HepG2 (cell line): ENCODE data around the gene GPER1. TPM values are rescaled to one million over a fixed set of nuclear protein-coding genes. Genes with fewer than 3 reads are reported as not detected.
A peak's percentile ranks its signal among the peaks of the same experiment; 100 is the strongest.

ENCODE experiments used
- BRF2 ChIP-seq: sonication (generic); formaldehyde crosslinking; IDR thresholded peaks from 2 replicates; pipeline ENCODE4 v1.8.1; 2022; ENCODE audit warnings: mild to moderate bottlenecking, missing genetic modification reagents
- CEBPZ ChIP-seq: IDR thresholded peaks from 2 replicates; pipeline ENCODE4 v1.6.1; 2012; ENCODE audit warnings: low read length, improper control_type of control experiment
- CREB1 ChIP-seq, 2 experiments: fragments of 450-650 bp in 1 of 2; IDR thresholded peaks; 2 replicates each; pipeline ENCODE4 v1.6.1; 2016 to 2017; ENCODE audit warnings: control low read depth in 1 of 2, mild to moderate bottlenecking in 1 of 2, missing compliant biosample characterization in 1 of 2, missing genetic modification characterization in 1 of 2
- DMAP1 ChIP-seq: IDR thresholded peaks from 2 replicates; pipeline ENCODE4 v1.6.1; 2016
- FLYWCH1 ChIP-seq: sonication (generic); formaldehyde crosslinking; IDR thresholded peaks from 2 replicates; pipeline ENCODE4 v1.8.1; 2023; ENCODE audit warnings: mild to moderate bottlenecking, missing genetic modification reagents
- GATAD2A ChIP-seq: IDR thresholded peaks from 2 replicates; pipeline ENCODE4 v1.6.1; 2016
- HMGA1 ChIP-seq: sonication (generic); formaldehyde crosslinking; conservative IDR thresholded peaks from 2 replicates; pipeline ENCODE4 v1.4.0; 2020; ENCODE audit warnings: missing genetic modification reagents
- JUNB ChIP-seq: sonication (generic); formaldehyde crosslinking; IDR thresholded peaks from 2 replicates; pipeline ENCODE4 v1.8.0; 2022; ENCODE audit warnings: missing genetic modification reagents, mild to moderate bottlenecking, borderline replicate concordance
- MYC ChIP-seq: sonication (generic); formaldehyde crosslinking; IDR thresholded peaks from 2 replicates; pipeline ENCODE4 v1.9.0; 2021; ENCODE audit warnings: missing genetic modification reagents, borderline replicate concordance
- NCOR1 ChIP-seq: fragments of 200-600 bp; sonication (generic); IDR thresholded peaks from 2 replicates; pipeline ENCODE4 v1.7.0; 2017; ENCODE audit warnings: antibody characterized with exemption, low read length, borderline replicate concordance
- ONECUT2 ChIP-seq: sonication (generic); formaldehyde crosslinking; IDR thresholded peaks from 2 replicates; pipeline ENCODE4 v1.4.0; 2020; ENCODE audit warnings: missing genetic modification reagents
- PCBP1 ChIP-seq: fragments of 200-400 bp; formaldehyde crosslinking; IDR thresholded peaks from 2 replicates; pipeline ENCODE4 v1.6.1; 2017; ENCODE audit warnings: mild to moderate bottlenecking, low read depth, low read length, borderline replicate concordance
- PRDM15 ChIP-seq: sonication (generic); formaldehyde crosslinking; IDR thresholded peaks from 2 replicates; pipeline ENCODE4 v1.4.0; 2020; ENCODE audit warnings: missing genetic modification reagents
- SNAPC2 ChIP-seq: sonication (generic); formaldehyde crosslinking; IDR thresholded peaks from 2 replicates; pipeline ENCODE4 v1.8.1; 2022; ENCODE audit warnings: mild to moderate bottlenecking, missing genetic modification reagents
- SP2 ChIP-seq: sonication (generic); formaldehyde crosslinking; IDR thresholded peaks from 2 replicates; pipeline ENCODE4 v1.5.1; 2020; ENCODE audit warnings: mild to moderate bottlenecking, missing genetic modification reagents
- TAF1 ChIP-seq: sonication (generic); formaldehyde crosslinking; IDR thresholded peaks from 2 replicates; pipeline ENCODE4 v1.4.0; 2020; ENCODE audit warnings: missing genetic modification reagents
- ZFP36 ChIP-seq: fragments of 150-350 bp; IDR thresholded peaks from 2 replicates; pipeline ENCODE4 v1.6.1; 2018; ENCODE audit warnings: borderline replicate concordance, low read length, low read depth; ENCODE audit not compliant: partially characterized antibody
- ZNF256 ChIP-seq: sonication (generic); formaldehyde crosslinking; conservative IDR thresholded peaks from 2 replicates; pipeline ENCODE4 v1.4.0; 2020; ENCODE audit warnings: missing genetic modification reagents
- ZNF326 ChIP-seq: sonication (generic); formaldehyde crosslinking; IDR thresholded peaks from 2 replicates; pipeline ENCODE4 v1.4.0; 2020; ENCODE audit warnings: missing genetic modification reagents, borderline replicate concordance
- ZNF33B ChIP-seq: sonication (generic); formaldehyde crosslinking; IDR thresholded peaks from 2 replicates; pipeline ENCODE4 v1.5.1; 2020; ENCODE audit warnings: mild to moderate bottlenecking, missing genetic modification reagents
- ZNF383 ChIP-seq: sonication (generic); formaldehyde crosslinking; IDR thresholded peaks from 2 replicates; pipeline ENCODE4 v1.4.0; 2020; ENCODE audit warnings: missing genetic modification reagents, mild to moderate bottlenecking, borderline replicate concordance
- polyA plus RNA-seq, 8 experiments: library from polyadenylated mRNA; depleted of rRNA in 3 of 8; stranded (reverse) in 7 of 8; unstranded in 1 of 8; fragments of >200 nt; fragmentation: Illumina TruSeq in 4 of 8; extraction: Trizol in 4 of 8; gene quantifications; 2 replicates each; pipeline versions ENCODE4 v1.2.1 to v1.2.3, GENCODE V29; 2011 to 2016; ENCODE audit warnings: low read depth in 4 of 8, missing spikeins in 1 of 8, mixed read lengths in 1 of 8; ENCODE audit not compliant: insufficient read depth in 1 of 8
- total RNA-seq, 5 experiments: library from RNA; depleted of rRNA; stranded (reverse); fragments of >200 nt; fragmentation: Illumina TruSeq; extraction: Trizol; gene quantifications; 2 replicates each; pipeline ENCODE4 v1.2.3, GENCODE V29; 2016; ENCODE audit warnings: low read depth in 1 of 5

Gene GPER1
- total and polyA plus RNA-seq, 2 of the 13 experiments (the other 11 are each of a cell fraction or from before 2014, with no cell fraction given), result 12.7 to 19.7 TPM

GRCh38 chr7:1101563-1102431 is 13.9 kb downstream of the GPER1 start (continued):
- TF ChIP-seq SNAPC2, result no peak
- no peak for TF ChIP-seq ZFP36
- TF ChIP-seq ZNF33B (CRISPR knock-in tag), result no peak
- peak; percentile 66; the same call in 1 of the 2 replicates for TF ChIP-seq MYC (CRISPR knock-in tag)
- TF ChIP-seq JUNB (CRISPR knock-in tag), result 0 out of 2 replicates have a peak, but pooled peaks have one; percentile 51
- TF ChIP-seq PRDM15, result no peak
- no peak for TF ChIP-seq CREB1 (IDR thresholded peaks at IDR 0.05)
- no peak for TF ChIP-seq CREB1 (CRISPR knock-in tag; IDR thresholded peaks at IDR 0.05)
- TF ChIP-seq ZNF383 (CRISPR knock-in tag), result no peak
- no peak for TF ChIP-seq PCBP1
- TF ChIP-seq FLYWCH1 (CRISPR knock-in tag), result no peak
- no peak for TF ChIP-seq ZNF326
- no peak for TF ChIP-seq ZNF256
- TF ChIP-seq ONECUT2 (CRISPR knock-in tag), result no peak
- TF ChIP-seq DMAP1 (CRISPR knock-in tag), result 0 out of 2 replicates have a peak, but pooled peaks have one; percentile 38
- peak; percentile 61; the same call in 1 of the 2 replicates for TF ChIP-seq NCOR1
- no peak for TF ChIP-seq TAF1 (CRISPR knock-in tag)
- TF ChIP-seq BRF2 (CRISPR knock-in tag), result no peak
- no peak for TF ChIP-seq CEBPZ
- TF ChIP-seq HMGA1 (CRISPR knock-in tag), result no peak
- TF ChIP-seq GATAD2A (CRISPR knock-in tag), result peak; percentile 85
- no peak for TF ChIP-seq SP2 (CRISPR knock-in tag)
